Uterus (tissue), 2 donors: ENCODE results near the gene AKAP4.

Source experiments
- POLR2A ChIP-seq, 2 donors: fragments of 450-650 bp; IDR thresholded peaks; one replicate each; pipeline ENCODE4 v1.6.1; 2016; ENCODE audit warnings: antibody characterized with exemption in 2 of 2, mild to moderate bottlenecking in 1 of 2, moderate library complexity in 1 of 2
- TF ChIP-seq, protein P1 (sequence below), 4 experiments: fragments of 200-600 bp in 2 of 4; fragments of 450-650 bp in 2 of 4; sonication (generic) in 2 of 4; IDR thresholded peaks; one replicate each; pipeline ENCODE4 v1.5.1; 2016 to 2019; ENCODE audit warnings: antibody characterized with exemption in 4 of 4, mild to moderate bottlenecking in 2 of 4, moderate library complexity in 1 of 4

DNA sequence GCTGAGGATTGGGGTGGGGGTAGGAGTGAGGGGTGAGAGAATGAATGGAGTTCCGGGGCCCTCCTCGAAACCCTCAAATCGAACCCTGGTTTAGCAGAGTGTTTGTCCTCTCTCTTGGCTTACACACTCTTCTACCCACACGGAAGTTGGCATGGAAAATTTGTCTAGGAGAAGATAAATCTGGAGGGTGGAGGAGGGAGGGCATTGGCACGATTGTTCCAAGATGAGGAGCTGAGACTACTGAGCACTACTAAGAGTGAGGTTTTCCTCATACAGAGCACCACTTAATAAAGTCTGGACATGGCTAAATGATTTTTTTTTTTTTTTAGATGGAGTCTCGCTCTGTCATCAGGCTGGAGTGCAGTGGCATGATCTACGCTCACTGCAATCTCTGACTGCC is 33.4 kb downstream of the AKAP4 start:
- TF ChIP-seq, protein P1, sequence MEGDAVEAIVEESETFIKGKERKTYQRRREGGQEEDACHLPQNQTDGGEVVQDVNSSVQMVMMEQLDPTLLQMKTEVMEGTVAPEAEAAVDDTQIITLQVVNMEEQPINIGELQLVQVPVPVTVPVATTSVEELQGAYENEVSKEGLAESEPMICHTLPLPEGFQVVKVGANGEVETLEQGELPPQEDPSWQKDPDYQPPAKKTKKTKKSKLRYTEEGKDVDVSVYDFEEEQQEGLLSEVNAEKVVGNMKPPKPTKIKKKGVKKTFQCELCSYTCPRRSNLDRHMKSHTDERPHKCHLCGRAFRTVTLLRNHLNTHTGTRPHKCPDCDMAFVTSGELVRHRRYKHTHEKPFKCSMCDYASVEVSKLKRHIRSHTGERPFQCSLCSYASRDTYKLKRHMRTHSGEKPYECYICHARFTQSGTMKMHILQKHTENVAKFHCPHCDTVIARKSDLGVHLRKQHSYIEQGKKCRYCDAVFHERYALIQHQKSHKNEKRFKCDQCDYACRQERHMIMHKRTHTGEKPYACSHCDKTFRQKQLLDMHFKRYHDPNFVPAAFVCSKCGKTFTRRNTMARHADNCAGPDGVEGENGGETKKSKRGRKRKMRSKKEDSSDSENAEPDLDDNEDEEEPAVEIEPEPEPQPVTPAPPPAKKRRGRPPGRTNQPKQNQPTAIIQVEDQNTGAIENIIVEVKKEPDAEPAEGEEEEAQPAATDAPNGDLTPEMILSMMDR (IDR thresholded peaks at IDR 0.05) = no peak
- no peak for TF ChIP-seq POLR2A (IDR thresholded peaks at IDR 0.05)
